Mesothelial cell of epicardium (in vitro differentiated cells): ENCODE data around the gene MAMLD1. TPM values are rescaled to one million over a fixed set of nuclear protein-coding genes. Genes with fewer than 3 reads are reported as not detected.

ENCODE experiments used
- DNase-seq, 2 experiments: peaks; one replicate each; pipeline ENCODE4 v3.0.0; 2021; ENCODE audit warnings: low spot score in 2 of 2; ENCODE audit not compliant: unreplicated experiment in 2 of 2
- H3K27ac Mint-ChIP-seq: 2 replicates; pipeline ENCODE4 v1.8.0; 2021; ENCODE audit warnings: mixed read lengths
- H3K27me3 Mint-ChIP-seq: 2 replicates; pipeline ENCODE4 v1.8.0; 2021; ENCODE audit warnings: low read depth, mixed read lengths
- H3K36me3 Mint-ChIP-seq: 2 replicates; pipeline ENCODE4 v1.8.0; 2021; ENCODE audit warnings: mixed read lengths
- H3K4me1 Mint-ChIP-seq: 2 replicates; pipeline ENCODE4 v1.8.0; 2021; ENCODE audit warnings: mixed read lengths
- H3K4me3 Mint-ChIP-seq: 2 replicates; pipeline ENCODE4 v1.8.0; 2021; ENCODE audit warnings: mild to moderate bottlenecking, moderate library complexity, mixed read lengths
- H3K9me3 Mint-ChIP-seq: 2 replicates; pipeline ENCODE4 v1.8.0; 2021; ENCODE audit warnings: mixed read lengths
- total RNA-seq: library from RNA; stranded (reverse); gene quantifications from 3 replicates; pipeline ENCODE4 v1.2.1, GENCODE V29; 2021
- TF ChIP-seq, protein P1 (sequence below): fragments of 200-600 bp; sonication (generic); IDR thresholded peaks from one replicate; pipeline ENCODE4 v1.5.0; 2021; ENCODE audit warnings: antibody characterized with exemption; ENCODE audit not compliant: unreplicated experiment

The MAMLD1 gene
- total RNA-seq, 1 donor from 2014 or later = 1.4 TPM

DNA sequence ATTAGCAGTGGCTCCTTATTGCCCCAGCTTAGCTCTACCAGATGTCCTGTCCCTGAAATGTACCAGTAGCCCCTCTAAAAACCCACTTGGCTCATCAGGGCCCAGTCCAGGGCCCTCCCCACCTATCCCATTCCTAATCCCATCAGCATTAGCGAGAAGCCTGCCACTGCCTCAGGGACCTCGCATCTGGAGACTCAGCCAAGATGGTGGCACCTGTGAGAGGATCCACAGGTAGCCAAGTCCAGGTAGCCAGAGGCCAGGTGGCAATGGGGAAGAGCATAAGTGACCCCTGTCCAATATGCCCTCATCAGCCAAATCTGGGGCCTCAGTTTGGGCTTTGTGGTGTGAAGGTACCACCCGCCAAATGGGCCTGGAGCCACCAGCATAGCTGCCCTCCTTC lies 97.7 kb downstream of the MAMLD1 start:
- no peak overlapping the region for H3K27ac Mint-ChIP-seq
- no peaks in the 10 kb centered on the region for H3K36me3 Mint-ChIP-seq
- no peak overlapping the region for H3K4me3 Mint-ChIP-seq
- H3K9me3 Mint-ChIP-seq = peaks cover 26% of the 10 kb centered on the region
- DNase-seq = no peak
- no peaks in the 10 kb centered on the region for H3K27me3 Mint-ChIP-seq
- no peaks in the 10 kb centered on the region for H3K4me1 Mint-ChIP-seq
- TF ChIP-seq, protein P1, sequence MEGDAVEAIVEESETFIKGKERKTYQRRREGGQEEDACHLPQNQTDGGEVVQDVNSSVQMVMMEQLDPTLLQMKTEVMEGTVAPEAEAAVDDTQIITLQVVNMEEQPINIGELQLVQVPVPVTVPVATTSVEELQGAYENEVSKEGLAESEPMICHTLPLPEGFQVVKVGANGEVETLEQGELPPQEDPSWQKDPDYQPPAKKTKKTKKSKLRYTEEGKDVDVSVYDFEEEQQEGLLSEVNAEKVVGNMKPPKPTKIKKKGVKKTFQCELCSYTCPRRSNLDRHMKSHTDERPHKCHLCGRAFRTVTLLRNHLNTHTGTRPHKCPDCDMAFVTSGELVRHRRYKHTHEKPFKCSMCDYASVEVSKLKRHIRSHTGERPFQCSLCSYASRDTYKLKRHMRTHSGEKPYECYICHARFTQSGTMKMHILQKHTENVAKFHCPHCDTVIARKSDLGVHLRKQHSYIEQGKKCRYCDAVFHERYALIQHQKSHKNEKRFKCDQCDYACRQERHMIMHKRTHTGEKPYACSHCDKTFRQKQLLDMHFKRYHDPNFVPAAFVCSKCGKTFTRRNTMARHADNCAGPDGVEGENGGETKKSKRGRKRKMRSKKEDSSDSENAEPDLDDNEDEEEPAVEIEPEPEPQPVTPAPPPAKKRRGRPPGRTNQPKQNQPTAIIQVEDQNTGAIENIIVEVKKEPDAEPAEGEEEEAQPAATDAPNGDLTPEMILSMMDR = no peak

DNA sequence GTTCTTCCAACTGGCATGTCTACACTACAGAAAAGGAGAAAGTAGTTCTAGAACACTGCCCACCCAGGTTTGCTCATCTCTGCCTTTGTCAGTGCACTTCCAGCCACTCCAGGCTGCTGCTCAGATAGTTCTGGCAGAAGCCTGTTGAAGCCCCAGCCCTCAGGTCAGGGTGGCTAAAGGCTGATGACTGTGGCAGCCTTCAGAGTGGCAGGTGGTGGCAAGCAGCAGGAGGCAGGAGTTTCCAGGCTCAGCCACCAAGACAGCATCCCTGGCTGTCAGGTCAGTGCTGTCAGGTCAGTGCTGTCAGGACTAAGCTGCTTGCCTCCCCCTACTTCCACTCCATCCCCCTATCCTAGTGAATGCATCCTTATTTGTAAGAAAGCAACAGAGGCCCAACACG lies 100.4 kb downstream of the MAMLD1 start:
- Mint-ChIP-seq H3K9me3 (peaks cover 22% of the 10 kb centered on the region), H3K27me3 (no peaks in the 10 kb centered on the region), H3K4me3 (no peak overlapping the region), H3K36me3 (no peaks in the 10 kb centered on the region), H3K4me1 (no peaks in the 10 kb centered on the region), H3K27ac (no peak overlapping the region)
- DNase-seq = no peak
- TF ChIP-seq, protein P1 = no peak

DNA sequence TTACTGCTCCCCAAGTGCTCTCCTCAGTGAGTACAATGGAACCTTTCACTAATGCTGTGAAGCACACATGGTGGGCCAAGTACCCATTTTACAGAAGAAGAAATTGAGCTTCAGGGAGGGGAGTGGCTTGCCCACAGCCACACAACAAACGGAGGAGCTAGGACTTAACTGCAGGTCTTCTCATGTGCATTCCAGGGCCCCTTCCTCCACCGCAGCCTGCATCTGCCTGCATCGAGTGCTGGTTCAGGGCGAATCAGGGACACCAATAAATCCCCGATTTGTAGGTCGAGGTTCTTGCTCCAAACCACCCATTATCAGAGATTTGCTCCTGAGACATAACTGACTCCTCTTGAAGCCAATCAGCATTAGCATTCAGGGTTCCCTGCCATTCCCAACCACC lies 100.9 kb downstream of the MAMLD1 start:
- TF ChIP-seq, protein P1 = no peak
- Mint-ChIP-seq H3K36me3 (no peaks in the 10 kb centered on the region), H3K4me3 (no peak overlapping the region), H3K27ac (no peak overlapping the region), H3K9me3 (peaks cover 23% of the 10 kb centered on the region), H3K4me1 (no peaks in the 10 kb centered on the region), H3K27me3 (no peaks in the 10 kb centered on the region)
- DNase-seq = no peak

DNA sequence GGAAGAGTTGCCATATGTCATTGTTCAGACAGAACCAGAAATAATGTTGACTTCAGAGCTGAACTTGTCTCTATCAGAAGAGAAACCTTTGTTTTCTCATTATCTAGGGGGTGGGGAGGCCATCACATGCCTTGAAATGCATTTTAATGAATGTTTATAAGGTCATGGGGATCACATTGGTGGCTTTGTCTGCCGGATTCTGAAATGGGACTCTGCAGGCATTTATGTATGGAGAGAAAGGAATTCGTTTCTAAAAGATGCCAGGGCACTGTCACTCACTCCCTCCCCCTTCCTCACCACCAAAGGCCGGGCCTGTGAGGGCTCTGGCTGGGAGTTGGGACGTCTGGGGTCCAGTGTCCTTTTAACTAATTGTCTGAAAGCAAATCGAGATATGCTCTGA lies 102.2 kb downstream of the MAMLD1 start:
- H3K27me3 Mint-ChIP-seq = no peaks in the 10 kb centered on the region
- no peak for DNase-seq
- H3K4me3 Mint-ChIP-seq = no peak overlapping the region
- H3K9me3 Mint-ChIP-seq = peaks cover 20% of the 10 kb centered on the region
- H3K36me3 Mint-ChIP-seq = no peaks in the 10 kb centered on the region
- TF ChIP-seq, protein P1 = no peak
- no peaks in the 10 kb centered on the region for H3K4me1 Mint-ChIP-seq
- no peak overlapping the region for H3K27ac Mint-ChIP-seq

DNA sequence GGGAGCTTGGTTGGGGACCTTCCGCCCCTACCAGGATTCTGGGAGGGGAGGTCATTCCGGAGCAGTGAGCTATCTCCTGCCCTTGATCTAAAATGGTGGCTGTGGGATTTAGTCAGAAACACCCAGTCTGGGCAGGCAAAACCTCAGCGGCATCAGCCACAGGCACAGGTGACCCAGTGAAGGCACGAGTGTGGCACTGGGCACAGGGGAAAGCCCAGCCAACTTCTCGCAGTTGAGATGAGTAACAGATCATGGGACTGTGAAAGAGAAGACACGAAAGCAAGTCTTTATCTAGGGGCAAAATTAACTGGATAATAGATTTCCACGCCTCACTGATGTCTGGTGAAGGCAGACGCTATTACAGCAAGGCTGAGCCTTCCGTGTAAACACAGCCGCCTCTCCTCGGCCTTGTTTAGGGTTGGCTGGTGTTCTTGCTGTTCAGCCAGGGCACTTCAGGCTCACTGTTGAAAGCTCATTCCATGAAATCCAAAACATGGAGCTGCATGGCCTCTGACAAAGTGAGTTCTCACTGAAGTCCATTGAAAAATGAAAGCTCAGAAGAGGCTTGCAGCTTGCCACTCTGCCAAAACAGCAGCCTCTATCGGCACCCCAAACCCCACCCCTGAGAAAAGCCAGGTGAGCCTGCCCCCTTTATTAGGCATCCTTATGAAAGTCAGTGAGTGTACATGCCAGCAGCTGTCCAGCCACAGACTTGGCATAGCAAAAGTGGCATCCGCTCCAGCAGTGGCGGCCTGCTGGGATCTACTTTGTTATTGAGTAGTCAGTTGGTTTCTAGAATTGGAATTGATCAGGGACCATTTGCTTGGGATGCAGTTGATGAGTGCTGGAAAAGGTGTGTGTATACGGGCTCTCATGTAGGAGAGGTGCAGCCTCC lies 103.0 kb downstream of the MAMLD1 start:
- DNase-seq = no peak
- H3K4me3 Mint-ChIP-seq = no peak overlapping the region
- H3K4me1 Mint-ChIP-seq = no peaks in the 10 kb centered on the region

More for the DNA sequence above, 103.0 kb downstream of the MAMLD1 start:
- no peak overlapping the region for H3K27ac Mint-ChIP-seq
- TF ChIP-seq, protein P1 = no peak
- no peaks in the 10 kb centered on the region for H3K36me3 Mint-ChIP-seq
- H3K9me3 Mint-ChIP-seq = peaks cover 20% of the 10 kb centered on the region
- peaks cover 4% of the 10 kb centered on the region for H3K27me3 Mint-ChIP-seq
